A204.1 (cell line): Measurements from ENCODE around the gene ZNF366.

Experiments used
- FAIRE-seq: peaks from 2 replicates; lab custom pipeline; 2012; peaks lifted over from hg19 to GRCh38; lab: Jason Lieb, UNC

Gene ZNF366

GRCh38 chr5:72507231-72507906, at the start of gene ZNF366:
Gene ZNF366 (minus strand): TSS chr5:72507410. CDS start chr5:72461496, 45,914 bp downstream.
- FAIRE-seq: no peak

GRCh38 chr5:72556351-72557166, 49.3 kb upstream of the ZNF366 start:
- FAIRE-seq: no peak

- FAIRE-seq: no peak
Measured at GRCh38 chr5:72555871-72556270, 48.7 kb upstream of the ZNF366 start.

- FAIRE-seq: no peak
Measured at GRCh38 chr5:72554897-72555296, 47.7 kb upstream of the ZNF366 start.

GRCh38 chr5:72552041-72552557, 44.9 kb upstream of the ZNF366 start:
- FAIRE-seq: no peak

GRCh38 chr5:72550595-72550994, 43.4 kb upstream of the ZNF366 start:
- no peak for FAIRE-seq

GRCh38 chr5:72543811-72544210, 36.6 kb upstream of the ZNF366 start:
- FAIRE-seq: no peak

GRCh38 chr5:72543365-72543764, 36.2 kb upstream of the ZNF366 start:
- no peak for FAIRE-seq

- FAIRE-seq: no peak
Measured at GRCh38 chr5:72542695-72543094, 35.5 kb upstream of the ZNF366 start.

GRCh38 chr5:72541501-72542225, 34.5 kb upstream of the ZNF366 start:
- FAIRE-seq: no peak

GRCh38 chr5:72540759-72541438, 33.7 kb upstream of the ZNF366 start:
- FAIRE-seq: no peak

- no peak for FAIRE-seq
Measured at GRCh38 chr5:72539726-72540125, 32.5 kb upstream of the ZNF366 start.

- no peak for FAIRE-seq
Measured at GRCh38 chr5:72539038-72539437, 31.8 kb upstream of the ZNF366 start.

- FAIRE-seq: no peak
Measured at GRCh38 chr5:72537166-72537565, 30.0 kb upstream of the ZNF366 start.

- no peak for FAIRE-seq
Measured at GRCh38 chr5:72531496-72532190, 24.4 kb upstream of the ZNF366 start.

- no peak for FAIRE-seq
Measured at GRCh38 chr5:72530196-72530595, 23.0 kb upstream of the ZNF366 start.

GRCh38 chr5:72529383-72529782, 22.2 kb upstream of the ZNF366 start:
- no peak for FAIRE-seq

- no peak for FAIRE-seq
Measured at GRCh38 chr5:72525816-72526215, 18.6 kb upstream of the ZNF366 start.

GRCh38 chr5:72523960-72524582, 16.9 kb upstream of the ZNF366 start:
- FAIRE-seq: peak; percentile 91

- FAIRE-seq: no peak
Measured at GRCh38 chr5:72522607-72523006, 15.4 kb upstream of the ZNF366 start.

GRCh38 chr5:72519111-72519510, 11.9 kb upstream of the ZNF366 start:
- no peak for FAIRE-seq
